ENCODE data around the gene ETHE1.

ETHE1 gene

GRCh38 chr19:43485951-43486350 is 41.0 kb downstream of the ETHE1 start:
- no peak overlapping the region for H3K27ac ChIP-seq (ENCODE audit: poor library complexity, severe bottlenecking)
- H3K4me3 ChIP-seq (ENCODE audit: severe bottlenecking) = no peak overlapping the region
- H3K36me3 ChIP-seq (ENCODE audit: low read depth) = no peaks in the 10 kb centered on the region; the same call in 1 of the 2 replicates
- no peaks in the 10 kb centered on the region for H3K4me1 ChIP-seq (ENCODE audit: insufficient read depth, poor library complexity, severe bottlenecking)
- TF ChIP-seq CTCF (IDR thresholded peaks at IDR 0.05; ENCODE audit: poor library complexity, severe bottlenecking) = no peak
- H3K27me3 ChIP-seq (ENCODE audit: insufficient read depth, poor library complexity, severe bottlenecking) = no peaks in the 10 kb centered on the region
- DNase-seq (ENCODE audit: low spot score) (no peak), ATAC-seq (ENCODE audit: low read depth) (no peak)
- no peaks in the 10 kb centered on the region for H3K9me3 ChIP-seq (ENCODE audit: severe bottlenecking)

DNA sequence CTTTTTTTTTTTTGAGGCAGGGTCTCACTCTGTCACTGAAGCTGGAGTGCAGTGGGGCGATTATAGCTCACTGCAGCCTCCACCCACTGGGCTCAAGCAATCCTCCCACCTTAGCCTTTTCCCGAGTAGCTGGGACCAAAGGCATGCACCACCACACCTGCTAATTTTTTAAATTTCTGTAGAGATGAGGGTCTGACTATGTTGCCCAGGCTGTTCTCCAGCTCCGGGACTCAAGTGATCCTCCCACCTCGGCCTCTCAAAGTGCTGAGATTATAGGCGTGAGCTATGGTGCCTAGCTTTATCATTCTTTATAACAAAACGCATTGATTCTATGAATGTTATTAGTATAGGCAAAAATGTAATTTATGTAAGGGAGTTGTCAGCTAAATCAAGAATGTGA is 43.7 kb downstream of the ETHE1 start:
- H3K27ac ChIP-seq (ENCODE audit: poor library complexity, severe bottlenecking) = no peak overlapping the region
- H3K9me3 ChIP-seq (ENCODE audit: severe bottlenecking) = no peaks in the 10 kb centered on the region
- H3K4me3 ChIP-seq (ENCODE audit: severe bottlenecking) = no peak overlapping the region
- H3K4me1 ChIP-seq (ENCODE audit: insufficient read depth, poor library complexity, severe bottlenecking) = no peaks in the 10 kb centered on the region
- H3K27me3 ChIP-seq (ENCODE audit: insufficient read depth, poor library complexity, severe bottlenecking) = no peaks in the 10 kb centered on the region
- DNase-seq (ENCODE audit: low spot score) (no peak), ATAC-seq (ENCODE audit: low read depth) (no peak)
- no peaks in the 10 kb centered on the region; the same call in 1 of the 2 replicates for H3K36me3 ChIP-seq (ENCODE audit: low read depth)
- TF ChIP-seq CTCF (IDR thresholded peaks at IDR 0.05; ENCODE audit: poor library complexity, severe bottlenecking) = no peak

DNA sequence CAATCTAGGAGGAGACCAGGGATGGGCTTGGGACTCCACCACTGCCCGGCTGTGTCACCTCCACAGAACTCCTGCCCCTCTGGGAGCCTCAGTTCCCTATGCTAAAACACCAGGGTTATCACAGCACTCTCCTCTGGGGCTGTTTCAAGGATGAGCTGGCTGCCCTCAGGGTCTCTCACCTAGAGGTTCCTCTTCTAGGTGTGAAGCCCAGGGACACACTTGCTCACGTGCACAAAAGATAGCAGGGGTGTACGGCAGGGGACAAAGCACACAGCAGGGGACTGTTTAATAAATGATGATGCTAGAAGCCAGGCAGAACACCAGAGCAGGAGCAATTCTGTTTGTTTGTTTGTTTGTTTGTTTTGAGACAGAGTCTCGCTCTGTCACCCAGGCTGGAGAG is 44.8 kb downstream of the ETHE1 start:
- no peaks in the 10 kb centered on the region for H3K4me1 ChIP-seq (ENCODE audit: insufficient read depth, poor library complexity, severe bottlenecking)
- no peaks in the 10 kb centered on the region for H3K27me3 ChIP-seq (ENCODE audit: insufficient read depth, poor library complexity, severe bottlenecking)
- no peaks in the 10 kb centered on the region for H3K9me3 ChIP-seq (ENCODE audit: severe bottlenecking)
- no peak overlapping the region for H3K27ac ChIP-seq (ENCODE audit: poor library complexity, severe bottlenecking)
- no peaks in the 10 kb centered on the region; the same call in 1 of the 2 replicates for H3K36me3 ChIP-seq (ENCODE audit: low read depth)
- TF ChIP-seq CTCF (IDR thresholded peaks at IDR 0.05; ENCODE audit: poor library complexity, severe bottlenecking) = no peak
- H3K4me3 ChIP-seq (ENCODE audit: severe bottlenecking) = no peak overlapping the region
- ATAC-seq (ENCODE audit: low read depth) (no peak), DNase-seq (ENCODE audit: low spot score) (no peak)

DNA sequence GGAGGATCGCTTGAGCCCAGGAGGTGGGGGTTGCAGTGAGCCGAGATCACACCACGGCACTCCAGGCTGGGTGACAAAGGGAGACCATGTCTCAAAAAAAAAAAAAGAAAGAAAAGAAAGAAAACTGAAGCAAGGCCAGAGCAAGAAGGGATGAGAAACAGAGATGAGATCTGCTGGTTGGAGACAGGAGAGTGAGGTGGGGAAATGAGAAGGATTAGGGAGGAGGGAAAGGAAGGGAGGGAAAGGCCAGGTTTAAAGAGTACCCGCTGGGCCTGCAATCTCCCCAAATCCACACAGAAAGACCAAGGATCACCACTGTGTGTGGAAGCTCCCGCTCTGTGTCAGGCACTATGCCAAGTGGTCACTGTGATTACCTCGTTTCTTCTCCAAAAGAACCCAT is 45.3 kb downstream of the ETHE1 start:
- Histone ChIP-seq H3K4me1 (ENCODE audit: insufficient read depth, poor library complexity, severe bottlenecking) (no peaks in the 10 kb centered on the region), H3K36me3 (ENCODE audit: low read depth) (no peaks in the 10 kb centered on the region; the same call in 1 of the 2 replicates), H3K27ac (ENCODE audit: poor library complexity, severe bottlenecking) (no peak overlapping the region), H3K27me3 (ENCODE audit: insufficient read depth, poor library complexity, severe bottlenecking) (no peaks in the 10 kb centered on the region), H3K9me3 (ENCODE audit: severe bottlenecking) (no peaks in the 10 kb centered on the region), H3K4me3 (ENCODE audit: severe bottlenecking) (no peak overlapping the region)
- ATAC-seq (ENCODE audit: low read depth) = no peak
- no peak for TF ChIP-seq CTCF (IDR thresholded peaks at IDR 0.05; ENCODE audit: poor library complexity, severe bottlenecking)
- DNase-seq (ENCODE audit: low spot score) = no peak

DNA sequence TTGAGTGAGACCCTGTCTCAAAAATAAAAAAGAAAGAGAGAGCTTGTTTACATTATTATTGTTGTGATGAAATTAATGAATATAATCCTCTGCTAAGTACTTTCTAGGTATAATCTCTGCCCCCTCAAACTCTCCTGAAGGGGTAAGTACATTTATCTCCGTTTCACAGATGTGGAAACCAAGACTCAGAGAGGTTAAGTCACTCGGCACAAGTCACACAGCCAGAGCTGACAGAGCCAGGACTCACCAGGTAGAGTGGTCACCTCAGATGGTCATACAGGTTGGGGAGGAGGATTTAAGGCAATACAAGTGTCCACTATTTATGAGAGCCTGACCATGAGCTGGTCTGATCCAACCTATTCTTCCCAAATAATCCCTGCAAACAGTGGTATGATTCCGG is 46.4 kb downstream of the ETHE1 start:
- Histone ChIP-seq H3K36me3 (ENCODE audit: low read depth) (no peaks in the 10 kb centered on the region; the same call in 1 of the 2 replicates), H3K9me3 (ENCODE audit: severe bottlenecking) (no peaks in the 10 kb centered on the region), H3K4me3 (ENCODE audit: severe bottlenecking) (no peak overlapping the region), H3K4me1 (ENCODE audit: insufficient read depth, poor library complexity, severe bottlenecking) (no peaks in the 10 kb centered on the region), H3K27ac (ENCODE audit: poor library complexity, severe bottlenecking) (no peak overlapping the region), H3K27me3 (ENCODE audit: insufficient read depth, poor library complexity, severe bottlenecking) (no peaks in the 10 kb centered on the region)
- no peak for ATAC-seq (ENCODE audit: low read depth)
- no peak for TF ChIP-seq CTCF (IDR thresholded peaks at IDR 0.05; ENCODE audit: poor library complexity, severe bottlenecking)
- DNase-seq (ENCODE audit: low spot score) = no peak

Measured in RWPE2 (cell line).